Lung (tissue), 12 donors: Measurements from ENCODE around the gene PUDP. TPM values are rescaled to one million over a fixed set of nuclear protein-coding genes. Genes with fewer than 3 reads are reported as not detected.

Source experiments
- ATAC-seq: fragments of 200-7000 bp; cut with Tn5 transposase; one replicate; pipeline ENCODE4 v1.9.1; 2020; ENCODE audit warnings: moderate number of reproducible peaks; ENCODE audit not compliant: insufficient read depth, low FRiP score
- DNase-seq, 3 donors: peaks; one replicate each; pipeline ENCODE4 v3.0.0-alpha.2; 2013 to 2017
- H3K27ac ChIP-seq, 2 donors: one replicate each; pipeline ENCODE4 v1.5.1; 2013; ENCODE audit warnings: mild to moderate bottlenecking in 2 of 2, moderate library complexity in 2 of 2, control low read depth in 1 of 2, inconsistent platforms in 1 of 2, low read depth in 1 of 2, low read length in 1 of 2
- H3K27me3 ChIP-seq, 3 donors: one replicate each; pipeline ENCODE4 v1.5.1; 2013; ENCODE audit warnings: low read length in 2 of 3; ENCODE audit not compliant: control insufficient read depth in 3 of 3, insufficient read depth in 3 of 3
- H3K36me3 ChIP-seq, 4 donors: one replicate each; pipeline ENCODE4 v1.5.1; 2013; ENCODE audit warnings: low read length in 4 of 4, mild to moderate bottlenecking in 1 of 4, moderate library complexity in 1 of 4; ENCODE audit not compliant: control insufficient read depth in 4 of 4, insufficient read depth in 4 of 4
- H3K4me1 ChIP-seq, 5 donors: one replicate each; pipeline ENCODE4 v1.5.1; 2013; ENCODE audit warnings: low read length in 5 of 5, mild to moderate bottlenecking in 2 of 5, moderate library complexity in 1 of 5; ENCODE audit not compliant: control insufficient read depth in 5 of 5, insufficient read depth in 5 of 5
- H3K4me3 ChIP-seq: one replicate; pipeline ENCODE4 v1.5.1; 2013; ENCODE audit warnings: mild to moderate bottlenecking, control low read depth, moderate library complexity
- H3K9ac ChIP-seq, 2 donors: one replicate each; pipeline ENCODE4 v1.5.1; 2013; ENCODE audit warnings: low read length in 2 of 2, control low read depth in 1 of 2; ENCODE audit not compliant: insufficient read depth in 1 of 2
- H3K9me3 ChIP-seq, 4 donors: one replicate each; pipeline ENCODE4 v1.5.1; 2013; ENCODE audit warnings: low read length in 3 of 4, mild to moderate bottlenecking in 1 of 4, moderate library complexity in 1 of 4; ENCODE audit not compliant: control insufficient read depth in 4 of 4, insufficient read depth in 3 of 4
- WGBS, 2 donors: extraction: QIAGEN DNeasy Blood & Tissue Kit; methylation state at CpG; one replicate each; pipeline ENCODE4 v1.1.7; 2013; 5-methylcytosine and 5-hydroxymethylcytosine counted together
- polyA plus RNA-seq, 2 donors: library from polyadenylated mRNA; stranded (reverse); fragments of 200-250 nt; gene quantifications; one replicate each; pipeline ENCODE4 v1.2.1, GENCODE V29; 2013
- total RNA-seq, 2 donors: library from RNA; depleted of rRNA in 1 of 2; stranded (reverse); fragments of >200 nt in 1 of 2; gene quantifications; one replicate each; pipeline ENCODE4 v1.2.1, GENCODE V29; 2014 to 2021
- TF ChIP-seq, protein P1 (sequence below): IDR thresholded peaks from 2 replicates; pipeline ENCODE4 v1.5.1; 2012; ENCODE audit warnings: mild to moderate bottlenecking; ENCODE audit errors: control extremely low read depth, extremely low read depth
- donor health status: control.
- donor health status: control.
- donor health status: Bipolar disorder and iron deficiency.
- donor health status: healthy.
- donor health status: DM: yes; HTN: yes; CAD: no.

PUDP gene
- total and polyA plus RNA-seq, 4 donors: 12.1 to 24.5 (median 15.0) TPM

DNA sequence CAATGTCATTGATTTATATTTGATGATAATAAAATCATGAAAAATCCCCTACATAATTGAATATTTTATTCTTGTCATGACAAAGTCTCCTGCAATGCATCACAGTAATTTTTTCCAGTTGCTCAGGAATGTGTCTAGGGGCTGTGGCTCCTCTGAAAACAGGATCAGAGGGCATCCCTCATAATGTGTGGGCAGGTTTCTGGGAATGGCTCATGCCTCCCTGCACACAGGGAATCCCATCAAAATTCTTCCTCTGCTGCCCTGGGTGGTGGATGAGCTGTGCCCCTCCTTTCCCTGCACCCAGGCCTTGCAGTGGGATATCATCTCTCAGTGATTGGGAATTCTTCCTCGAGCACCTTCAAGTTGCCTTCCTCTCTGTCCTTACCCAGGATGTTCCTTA, 20.4 kb upstream of the PUDP start:
- TF ChIP-seq, protein P1, sequence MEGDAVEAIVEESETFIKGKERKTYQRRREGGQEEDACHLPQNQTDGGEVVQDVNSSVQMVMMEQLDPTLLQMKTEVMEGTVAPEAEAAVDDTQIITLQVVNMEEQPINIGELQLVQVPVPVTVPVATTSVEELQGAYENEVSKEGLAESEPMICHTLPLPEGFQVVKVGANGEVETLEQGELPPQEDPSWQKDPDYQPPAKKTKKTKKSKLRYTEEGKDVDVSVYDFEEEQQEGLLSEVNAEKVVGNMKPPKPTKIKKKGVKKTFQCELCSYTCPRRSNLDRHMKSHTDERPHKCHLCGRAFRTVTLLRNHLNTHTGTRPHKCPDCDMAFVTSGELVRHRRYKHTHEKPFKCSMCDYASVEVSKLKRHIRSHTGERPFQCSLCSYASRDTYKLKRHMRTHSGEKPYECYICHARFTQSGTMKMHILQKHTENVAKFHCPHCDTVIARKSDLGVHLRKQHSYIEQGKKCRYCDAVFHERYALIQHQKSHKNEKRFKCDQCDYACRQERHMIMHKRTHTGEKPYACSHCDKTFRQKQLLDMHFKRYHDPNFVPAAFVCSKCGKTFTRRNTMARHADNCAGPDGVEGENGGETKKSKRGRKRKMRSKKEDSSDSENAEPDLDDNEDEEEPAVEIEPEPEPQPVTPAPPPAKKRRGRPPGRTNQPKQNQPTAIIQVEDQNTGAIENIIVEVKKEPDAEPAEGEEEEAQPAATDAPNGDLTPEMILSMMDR: no peak
- DNase-seq (no peak), ATAC-seq (no peak)
- Histone ChIP-seq H3K4me3 (no peak overlapping the region), H3K9ac (no peak overlapping the region), H3K36me3 (no peaks in the 10 kb centered on the region), H3K9me3 (peaks cover 0 to 4% (median 2%) of the 10 kb centered on the region in 4 donors), H3K27ac (no peak overlapping the region), H3K27me3 (peaks cover 0 to 22% (median 11%) of the 10 kb centered on the region in 3 donors), H3K4me1 (no peaks in the 10 kb centered on the region)
- 80 to 91% methylated on average over 1 of the region's 1 CpG for WGBS, 2 donors

- DNase-seq (no peak), ATAC-seq (no peak)
- no peaks in the 10 kb centered on the region for H3K36me3 ChIP-seq
- H3K27ac ChIP-seq: no peak overlapping the region
- TF ChIP-seq, protein P1: no peak
- peaks cover 0 to 4% (median 1%) of the 10 kb centered on the region in 4 donors for H3K9me3 ChIP-seq
- no peak overlapping the region for H3K9ac ChIP-seq
- peaks cover 0 to 20% (median 13%) of the 10 kb centered on the region in 3 donors for H3K27me3 ChIP-seq
- peaks cover 0 to 17% (median 0%) of the 10 kb centered on the region in 5 donors for H3K4me1 ChIP-seq
- 70 to 71% methylated on average over 3 of the region's 3 CpGs for WGBS, 2 donors
- H3K4me3 ChIP-seq: no peak overlapping the region
Measured at GRCh38 chrX:7164174-7164573, 16.2 kb upstream of the PUDP start.

DNA sequence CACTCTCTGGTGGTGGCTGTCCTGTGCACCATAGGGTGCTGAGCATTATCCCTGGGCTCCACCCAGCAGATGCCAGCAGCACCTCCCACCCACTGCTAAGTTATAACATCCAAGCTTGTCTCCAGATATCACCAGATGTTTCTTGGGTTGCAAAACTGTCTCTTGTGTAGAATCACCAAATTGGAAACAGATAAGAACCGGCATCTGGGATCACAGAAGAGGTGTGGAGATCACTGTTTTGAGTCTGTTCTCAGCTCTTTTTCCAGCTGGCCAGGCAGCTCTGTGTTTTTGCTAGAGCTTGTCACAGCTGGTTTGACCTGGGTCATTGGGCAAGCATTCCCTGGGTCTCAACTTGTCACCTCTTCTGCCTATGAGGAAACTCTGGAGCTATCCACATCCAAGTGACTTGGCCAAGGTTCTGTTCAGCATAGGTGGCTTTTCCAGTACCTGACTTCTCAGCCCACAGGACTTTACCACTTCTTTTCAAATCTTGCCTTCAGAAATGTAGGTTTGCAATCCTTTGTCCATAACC, 15.3 kb upstream of the PUDP start:
- ATAC-seq (no peak), DNase-seq (no peak)
- H3K9me3 ChIP-seq: no peaks in the 10 kb centered on the region
- H3K4me1 ChIP-seq: peaks cover 0 to 17% (median 0%) of the 10 kb centered on the region in 5 donors
- H3K4me3 ChIP-seq: no peak overlapping the region
- no peak overlapping the region for H3K27ac ChIP-seq
- H3K36me3 ChIP-seq: no peaks in the 10 kb centered on the region
- H3K9ac ChIP-seq: no peak overlapping the region
- H3K27me3 ChIP-seq: peaks cover 0 to 27% (median 13%) of the 10 kb centered on the region in 3 donors
- TF ChIP-seq, protein P1: no peak
- 75 to 91% methylated on average over 1 of the region's 1 CpG for WGBS, 2 donors
